Ramos (cell line): ENCODE results near the gene SLC35D2.
"Not testable (repeated sequence)": the region's sequence is repeated elsewhere in the genome, so short reads cannot be mapped to it uniquely, and the experiment has no call there.

Experiments
- in situ Hi-C: fragments of 300-500 bp; cut with MboI; formaldehyde crosslinking; loops from one replicate; pipeline ENCODE4 v1.14.3; 2022; ENCODE audit warnings: low sequenced_read_pairs; ENCODE audit not compliant: unreplicated experiment

SLC35D2 gene

GRCh38 chr9:96318921-96319565, 64.5 kb downstream of the SLC35D2 start:
- in situ Hi-C loops = no loop called here

GRCh38 chr9:96317335-96317980, 66.1 kb downstream of the SLC35D2 start:
- in situ Hi-C loops = no loop called here

GRCh38 chr9:96309850-96310249, 73.7 kb downstream of the SLC35D2 start:
- in situ Hi-C loops = no loop called here

GRCh38 chr9:96306958-96307357, 76.6 kb downstream of the SLC35D2 start:
- in situ Hi-C loops = not testable (repeated sequence)

GRCh38 chr9:96305171-96305570, 78.3 kb downstream of the SLC35D2 start:
- in situ Hi-C loops = no loop called here

DNA sequence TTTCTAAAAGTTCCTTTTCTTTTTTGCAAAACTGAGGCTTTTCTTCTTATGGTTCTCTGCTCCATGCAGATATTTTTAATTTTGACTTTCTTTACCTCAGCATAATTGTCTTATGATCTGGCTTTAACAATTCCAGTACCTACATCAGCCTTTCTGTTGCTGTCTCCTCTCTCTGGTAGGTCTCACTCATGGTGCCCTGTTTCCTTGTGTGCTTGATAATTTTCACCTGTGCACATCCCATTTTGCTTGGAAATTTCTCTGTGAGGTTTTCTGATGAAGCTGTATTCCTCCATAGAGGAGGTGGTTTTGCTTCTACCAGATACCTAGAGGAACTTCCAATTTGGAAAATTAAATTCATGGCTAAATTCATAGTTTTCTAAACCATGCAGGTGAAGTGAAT, 79.3 kb downstream of the SLC35D2 start:
- in situ Hi-C loops = no loop called here

DNA sequence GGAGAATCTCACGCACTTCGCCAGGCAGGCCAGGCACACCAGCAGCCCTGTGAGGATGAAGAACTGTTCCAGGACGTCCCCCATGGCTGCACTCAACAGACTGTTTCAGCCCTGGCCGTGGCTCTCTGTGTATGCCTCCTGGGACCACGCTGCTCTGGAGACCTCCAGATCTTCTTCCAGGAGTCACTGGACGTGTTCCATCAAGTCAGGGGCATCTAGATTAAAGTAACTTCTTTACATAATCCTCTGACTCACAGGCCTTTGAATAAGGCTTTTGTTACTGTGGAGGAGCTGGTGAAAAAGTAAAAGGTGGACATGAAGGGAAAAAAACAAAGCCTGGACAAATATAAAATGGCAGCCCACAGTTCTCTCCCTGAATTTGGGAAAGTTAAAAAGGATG, 81.5 kb downstream of the SLC35D2 start, which contains the start of gene HSD17B3:
TSS of gene HSD17B3 (minus strand) at position 156 of the 400 bp plus-strand sequence. CDS start at position 84, 72 bp downstream.
- in situ Hi-C loops = no loop called here

DNA sequence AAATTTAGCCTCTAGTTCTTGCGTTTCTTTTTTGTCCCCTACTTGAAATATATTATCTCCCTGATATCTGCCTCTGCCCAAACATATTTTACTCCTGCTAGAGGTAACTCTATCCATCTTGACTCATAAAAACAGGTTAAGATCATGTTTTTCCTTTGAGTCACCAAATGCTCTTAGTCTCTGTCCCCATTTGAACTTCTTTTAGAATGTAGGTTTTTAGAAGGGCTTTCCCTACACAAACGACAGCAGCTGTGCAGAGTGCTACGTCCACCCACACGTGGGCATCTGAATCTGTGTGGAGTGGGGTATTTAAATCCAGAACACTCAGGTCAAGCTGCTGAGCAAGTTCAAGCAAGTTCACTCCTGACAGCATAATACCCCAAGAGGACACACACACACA, 83.7 kb downstream of the SLC35D2 start:
- in situ Hi-C loops = no loop called here

DNA sequence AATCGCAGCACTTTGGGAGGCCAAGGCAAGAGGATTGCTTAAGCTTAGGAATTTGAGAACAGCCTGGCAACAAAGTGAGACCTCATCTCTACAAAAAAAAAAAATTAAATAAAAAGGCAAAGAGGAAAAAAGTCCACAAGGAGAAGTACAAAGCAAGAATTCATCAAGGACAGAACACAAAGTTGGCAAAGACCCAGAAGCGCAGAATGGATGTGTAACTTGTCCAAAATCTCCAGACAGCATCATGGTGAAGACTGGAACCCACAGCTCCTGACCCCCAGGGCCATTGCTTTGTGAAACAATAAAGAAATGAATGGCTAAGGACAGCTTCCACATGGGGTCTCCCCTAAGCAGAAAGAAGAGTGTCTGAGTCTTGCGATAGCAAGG, 89.4 kb downstream of the SLC35D2 start:
- in situ Hi-C loops = no loop called here

DNA sequence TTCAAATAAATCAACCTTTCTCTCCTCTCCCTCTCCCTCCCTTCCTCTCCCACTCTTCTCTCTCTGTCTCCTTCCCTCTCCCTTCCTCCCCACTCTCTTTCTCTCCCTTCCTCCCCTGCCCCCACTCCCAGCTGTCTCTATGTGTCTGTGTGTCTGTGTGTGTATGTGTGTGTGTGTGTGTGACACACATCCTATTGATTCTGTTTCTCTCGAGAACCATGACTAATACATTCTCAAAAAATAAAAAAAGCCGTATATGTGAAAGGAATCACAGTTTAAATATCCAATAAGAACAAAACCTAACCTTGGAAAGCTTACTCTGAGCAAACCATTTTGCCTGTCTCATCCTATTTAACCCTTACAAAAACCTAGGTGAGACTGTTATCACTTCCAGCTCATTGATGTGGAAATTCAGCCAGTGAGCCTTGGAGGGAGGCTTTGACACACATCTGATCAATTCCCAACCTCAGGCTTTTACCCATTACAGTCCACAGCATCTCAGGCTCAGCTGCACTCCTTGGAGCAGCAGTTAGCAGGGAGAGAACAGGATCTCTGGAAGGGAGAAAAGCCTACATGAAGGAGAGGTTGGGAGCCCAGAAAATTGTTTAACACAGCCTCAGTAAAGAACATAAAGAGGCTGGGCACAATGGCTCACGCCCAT, 89.9 kb downstream of the SLC35D2 start:
- in situ Hi-C loops = no loop called here

- in situ Hi-C loops = no loop called here
These were observed 94.1 kb downstream of the SLC35D2 start for GRCh38 chr9:96289392-96289791.

- in situ Hi-C loops = no loop called here
These were observed 101.9 kb downstream of the SLC35D2 start for GRCh38 chr9:96281641-96282040.

DNA sequence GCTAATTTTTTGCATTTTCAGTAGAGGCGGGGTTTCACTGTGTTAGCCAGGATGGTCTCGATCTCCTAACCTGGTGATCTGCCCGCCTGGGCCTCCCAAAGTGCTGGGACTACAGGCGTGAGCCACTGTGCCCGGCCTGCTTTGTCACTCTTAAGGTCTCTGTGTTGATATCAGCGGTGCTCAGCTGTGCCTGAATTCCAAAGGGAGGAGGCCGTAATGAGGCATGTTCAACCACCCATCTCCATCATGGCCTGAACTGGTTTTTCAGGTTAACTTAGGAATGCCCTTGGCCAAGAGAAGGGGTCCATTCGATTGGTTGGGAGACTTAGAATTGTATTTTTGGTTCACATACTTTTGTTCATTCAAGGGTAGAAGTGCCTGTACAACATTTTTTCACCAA, 103.6 kb downstream of the SLC35D2 start:
- in situ Hi-C loops = no loop called here

DNA sequence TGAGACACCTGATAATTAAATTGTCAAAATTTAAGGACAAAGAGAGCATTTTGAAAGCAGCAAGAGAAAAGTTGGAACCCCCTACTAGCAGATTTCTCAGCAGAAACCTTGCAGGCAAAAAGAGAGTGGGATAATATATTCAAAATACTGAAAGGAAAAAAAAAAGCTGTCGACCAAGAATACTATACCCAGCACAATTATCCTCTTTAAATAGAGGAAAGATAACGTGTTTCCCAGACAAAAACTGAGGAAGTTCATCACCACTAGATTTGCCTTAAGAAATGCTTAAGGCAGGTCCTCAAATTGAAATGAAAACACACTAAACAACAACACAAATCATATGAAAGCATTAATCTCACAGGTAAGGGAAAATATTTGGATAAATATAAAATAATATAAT, 108.6 kb downstream of the SLC35D2 start:
- in situ Hi-C loops = no loop called here
